GM12865 (cell line): ENCODE data around the gene ZNF135.
A peak's percentile ranks its signal among the peaks of the same experiment; 100 is the strongest.

Experiments used
- DNase-seq: peaks from one replicate; pipeline ENCODE4 v3.0.0; 2010; ENCODE audit warnings: low read depth
- H3K4me3 ChIP-seq: 2 replicates; pipeline ENCODE4 v1.5.1; 2011; ENCODE audit warnings: mild to moderate bottlenecking, low read depth, low read length, control low read depth
- CTCF ChIP-seq: IDR thresholded peaks from 2 replicates; pipeline ENCODE4 v1.5.1; 2011; ENCODE audit warnings: low read length, control low read depth, low read depth, inconsistent platforms; ENCODE audit not compliant: insufficient read depth; ENCODE audit errors: missing control alignments

ZNF135 gene

GRCh38 chr19:58089846-58090245 is 30.8 kb downstream of the ZNF135 start:
- DNase-seq, result no peak
- H3K4me3 ChIP-seq, result no peak overlapping the region
- no peak for TF ChIP-seq CTCF

GRCh38 chr19:58091251-58091995 is 32.3 kb downstream of the ZNF135 start:
- DNase-seq, result no peak
- no peak overlapping the region for H3K4me3 ChIP-seq
- TF ChIP-seq CTCF, result no peak

GRCh38 chr19:58093071-58093470 is 34.0 kb downstream of the ZNF135 start:
- TF ChIP-seq CTCF, result no peak
- H3K4me3 ChIP-seq, result no peak overlapping the region
- no peak for DNase-seq

- no peak for DNase-seq
- no peak for TF ChIP-seq CTCF
Observed at GRCh38 chr19:58095328-58095727, 36.2 kb downstream of the ZNF135 start.

GRCh38 chr19:58096884-58097283 is 37.8 kb downstream of the ZNF135 start:
- TF ChIP-seq CTCF, result no peak
- H3K4me3 ChIP-seq, result no peak overlapping the region
- DNase-seq, result no peak

More at GRCh38 chr19:58095328-58095727, 36.2 kb downstream of the ZNF135 start:
- H3K4me3 ChIP-seq, result no peak overlapping the region

GRCh38 chr19:58097349-58097748 is 38.3 kb downstream of the ZNF135 start:
- no peak for DNase-seq
- TF ChIP-seq CTCF, result no peak
- no peak overlapping the region for H3K4me3 ChIP-seq

- TF ChIP-seq CTCF, result no peak
- H3K4me3 ChIP-seq, result peak within 1 kb of the TSS; percentile 63
- peak; percentile 89 for DNase-seq
Observed at GRCh38 chr19:58097781-58098681, 38.9 kb downstream of the ZNF135 start, which contains the start of gene ZSCAN18. ZSCAN18 (minus strand) TSS chr19:58098231; CDS start chr19:58090267, 7,964 bp downstream.
